Hepatocyte (in vitro differentiated cells): ENCODE results near the gene XYLT1. TPM values are rescaled to one million over a fixed set of nuclear protein-coding genes. Genes with fewer than 3 reads are reported as not detected.

ENCODE experiments used
- DNase-seq: peaks from one replicate; pipeline ENCODE4 v3.0.0-alpha.2; 2016; ENCODE audit warnings: low spot score
- H2AFZ ChIP-seq: fragments of 200-600 bp; sonication (generic); 2 replicates; pipeline ENCODE4 v1.6.0; 2016; ENCODE audit warnings: antibody characterized with exemption, mild to moderate bottlenecking
- H3K27ac ChIP-seq: fragments of 200-600 bp; sonication (generic); 2 replicates; pipeline ENCODE4 v1.5.1; 2016; ENCODE audit warnings: mild to moderate bottlenecking
- H3K27me3 ChIP-seq: fragments of 200-600 bp; sonication (generic); 2 replicates; pipeline ENCODE4 v1.6.1; 2016
- H3K36me3 ChIP-seq: fragments of 200-600 bp; sonication (generic); replicated peaks from 2 replicates; pipeline ENCODE4 v1.5.1; 2016; ENCODE audit warnings: low read depth; ENCODE audit not compliant: insufficient read depth
- H3K4me1 ChIP-seq: fragments of 200-600 bp; sonication (generic); 2 replicates; pipeline ENCODE4 v1.5.1; 2016; ENCODE audit warnings: mild to moderate bottlenecking, moderate library complexity; ENCODE audit not compliant: insufficient read depth
- H3K4me2 ChIP-seq: fragments of 200-600 bp; sonication (generic); 2 replicates; pipeline ENCODE4 v1.6.0; 2016
- H3K4me3 ChIP-seq: fragments of 200-600 bp; sonication (generic); 2 replicates; pipeline ENCODE4 v1.5.1; 2016; ENCODE audit warnings: mild to moderate bottlenecking
- H3K79me2 ChIP-seq: fragments of 200-600 bp; sonication (generic); 2 replicates; pipeline ENCODE4 v1.6.0; 2017; ENCODE audit warnings: mild to moderate bottlenecking
- H3K9me2 ChIP-seq: fragments of 200-600 bp; sonication (generic); replicated peaks from 2 replicates; pipeline ENCODE4 v1.6.0; 2017; ENCODE audit warnings: mild to moderate bottlenecking; ENCODE audit not compliant: insufficient read depth
- H3K9me3 ChIP-seq: fragments of 200-600 bp; sonication (generic); 2 replicates; pipeline ENCODE4 v1.5.1; 2016; ENCODE audit warnings: low read depth, mild to moderate bottlenecking
- H4K20me1 ChIP-seq: fragments of 200-600 bp; sonication (generic); 2 replicates; pipeline ENCODE4 v1.6.0; 2016; ENCODE audit warnings: mild to moderate bottlenecking; ENCODE audit not compliant: insufficient read depth, poor library complexity, severe bottlenecking
- EZH2 ChIP-seq: fragments of 200-600 bp; sonication (generic); IDR thresholded peaks from 2 replicates; pipeline ENCODE4 v1.6.1; 2016; ENCODE audit warnings: antibody characterized with exemption, mild to moderate bottlenecking, borderline replicate concordance
- EZH2phosphoT487 ChIP-seq: fragments of 200-600 bp; sonication (generic); IDR thresholded peaks from one replicate; pipeline ENCODE4 v1.6.1; 2018; ENCODE audit warnings: antibody characterized with exemption, mild to moderate bottlenecking, low read depth, moderate library complexity; ENCODE audit not compliant: unreplicated experiment, severe bottlenecking
- WGBS: methylation state at CpG from one replicate; pipeline ENCODE4 v1.1.6; 2016; ENCODE audit warnings: low lambda C conversion rate; ENCODE audit errors: missing lambda C conversion rate; 5-methylcytosine and 5-hydroxymethylcytosine counted together
- polyA plus RNA-seq: library from polyadenylated mRNA; unstranded; fragments of >200 nt; fragmentation: Nextera tagmentation; extraction: Ambion mirVana; gene quantifications from 2 replicates; pipeline ENCODE4 v1.2.1, GENCODE V29; 2016
- total RNA-seq: library from RNA; depleted of rRNA; stranded (reverse); fragments of >200 nt; gene quantifications from 2 replicates; pipeline ENCODE4 v1.2.3, GENCODE V29; 2014
- TF ChIP-seq, protein P1 (sequence below): fragments of 200-600 bp; sonication (generic); IDR thresholded peaks from 2 replicates; pipeline ENCODE4 v1.5.1; 2016; ENCODE audit warnings: antibody characterized with exemption, mild to moderate bottlenecking; ENCODE audit not compliant: poor library complexity

Gene XYLT1
- total and polyA plus RNA-seq, 2 experiments from 2014 or later: 6.9 to 13.7 TPM

- Histone ChIP-seq H3K79me2 (no peaks in the 10 kb centered on the region), H3K4me1 (no peaks in the 10 kb centered on the region)
- WGBS: 85% methylated on average over 3 of the region's 3 CpGs
Measured at GRCh38 chr16:17196526-17196925, 274.2 kb downstream of the XYLT1 start.

GRCh38 chr16:17194190-17194780 lies 276.5 kb downstream of the XYLT1 start:
- Histone ChIP-seq H3K27me3 (no peaks in the 10 kb centered on the region), H4K20me1 (peaks cover 4% of the 10 kb centered on the region), H3K4me2 (no peak overlapping the region), H3K4me3 (no peak overlapping the region), H3K79me2 (no peaks in the 10 kb centered on the region), H3K4me1 (no peaks in the 10 kb centered on the region), H2AFZ (no peak overlapping the region), H3K9me2 (no peaks in the 10 kb centered on the region), H3K9me3 (no peaks in the 10 kb centered on the region), H3K27ac (no peak overlapping the region), H3K36me3 (peaks cover 3% of the 10 kb centered on the region)
- TF ChIP-seq EZH2: no peak
- TF ChIP-seq, protein P1, sequence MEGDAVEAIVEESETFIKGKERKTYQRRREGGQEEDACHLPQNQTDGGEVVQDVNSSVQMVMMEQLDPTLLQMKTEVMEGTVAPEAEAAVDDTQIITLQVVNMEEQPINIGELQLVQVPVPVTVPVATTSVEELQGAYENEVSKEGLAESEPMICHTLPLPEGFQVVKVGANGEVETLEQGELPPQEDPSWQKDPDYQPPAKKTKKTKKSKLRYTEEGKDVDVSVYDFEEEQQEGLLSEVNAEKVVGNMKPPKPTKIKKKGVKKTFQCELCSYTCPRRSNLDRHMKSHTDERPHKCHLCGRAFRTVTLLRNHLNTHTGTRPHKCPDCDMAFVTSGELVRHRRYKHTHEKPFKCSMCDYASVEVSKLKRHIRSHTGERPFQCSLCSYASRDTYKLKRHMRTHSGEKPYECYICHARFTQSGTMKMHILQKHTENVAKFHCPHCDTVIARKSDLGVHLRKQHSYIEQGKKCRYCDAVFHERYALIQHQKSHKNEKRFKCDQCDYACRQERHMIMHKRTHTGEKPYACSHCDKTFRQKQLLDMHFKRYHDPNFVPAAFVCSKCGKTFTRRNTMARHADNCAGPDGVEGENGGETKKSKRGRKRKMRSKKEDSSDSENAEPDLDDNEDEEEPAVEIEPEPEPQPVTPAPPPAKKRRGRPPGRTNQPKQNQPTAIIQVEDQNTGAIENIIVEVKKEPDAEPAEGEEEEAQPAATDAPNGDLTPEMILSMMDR: peak; percentile 47
- 65% methylated on average over 14 of the region's 14 CpGs for WGBS
- DNase-seq: peak; percentile 52

More at GRCh38 chr16:17196526-17196925, 274.2 kb downstream of the XYLT1 start:
- Histone ChIP-seq H4K20me1 (no peaks in the 10 kb centered on the region), H3K9me2 (no peaks in the 10 kb centered on the region), H3K27me3 (no peaks in the 10 kb centered on the region), H3K36me3 (peaks cover 3% of the 10 kb centered on the region), H3K4me3 (no peak overlapping the region), H2AFZ (no peak overlapping the region), H3K9me3 (no peaks in the 10 kb centered on the region), H3K4me2 (no peak overlapping the region), H3K27ac (no peak overlapping the region)
- TF ChIP-seq EZH2phosphoT487 (no peak), EZH2 (no peak)
- TF ChIP-seq, protein P1: no peak
- no peak for DNase-seq

- TF ChIP-seq, protein P1: no peak
- no peak for TF ChIP-seq EZH2
- TF ChIP-seq EZH2phosphoT487: no peak
- no peaks in the 10 kb centered on the region for H3K9me3 ChIP-seq
- no peaks in the 10 kb centered on the region for H3K27me3 ChIP-seq
- no peak overlapping the region for H3K4me2 ChIP-seq
- no peak overlapping the region for H3K27ac ChIP-seq
- H3K9me2 ChIP-seq: no peaks in the 10 kb centered on the region
- DNase-seq: no peak
- no peaks in the 10 kb centered on the region for H3K36me3 ChIP-seq
- no peak overlapping the region for H3K4me3 ChIP-seq
- no peak overlapping the region for H2AFZ ChIP-seq
- WGBS: 92% methylated on average over 6 of the region's 6 CpGs
- H4K20me1 ChIP-seq: peaks cover 4% of the 10 kb centered on the region
- no peaks in the 10 kb centered on the region for H3K79me2 ChIP-seq
- no peaks in the 10 kb centered on the region for H3K4me1 ChIP-seq
Measured at GRCh38 chr16:17193566-17194100, 277.1 kb downstream of the XYLT1 start.
